Activated naive CD4-positive, alpha-beta T cell treated with anti-CD3 and anti-CD28 coated beads, Interleukin-2, amount 50 U/mL, for 16 hours (primary cell): ENCODE measurements around the gene CFAP92.
"Not testable (repeated sequence)": the region's sequence is repeated elsewhere in the genome, so short reads cannot be mapped to it uniquely, and the experiment has no call there.

Experiments used
- DNase-seq: peaks from one replicate; pipeline ENCODE4 v3.0.0-alpha.2; 2020

The CFAP92 gene

DNA sequence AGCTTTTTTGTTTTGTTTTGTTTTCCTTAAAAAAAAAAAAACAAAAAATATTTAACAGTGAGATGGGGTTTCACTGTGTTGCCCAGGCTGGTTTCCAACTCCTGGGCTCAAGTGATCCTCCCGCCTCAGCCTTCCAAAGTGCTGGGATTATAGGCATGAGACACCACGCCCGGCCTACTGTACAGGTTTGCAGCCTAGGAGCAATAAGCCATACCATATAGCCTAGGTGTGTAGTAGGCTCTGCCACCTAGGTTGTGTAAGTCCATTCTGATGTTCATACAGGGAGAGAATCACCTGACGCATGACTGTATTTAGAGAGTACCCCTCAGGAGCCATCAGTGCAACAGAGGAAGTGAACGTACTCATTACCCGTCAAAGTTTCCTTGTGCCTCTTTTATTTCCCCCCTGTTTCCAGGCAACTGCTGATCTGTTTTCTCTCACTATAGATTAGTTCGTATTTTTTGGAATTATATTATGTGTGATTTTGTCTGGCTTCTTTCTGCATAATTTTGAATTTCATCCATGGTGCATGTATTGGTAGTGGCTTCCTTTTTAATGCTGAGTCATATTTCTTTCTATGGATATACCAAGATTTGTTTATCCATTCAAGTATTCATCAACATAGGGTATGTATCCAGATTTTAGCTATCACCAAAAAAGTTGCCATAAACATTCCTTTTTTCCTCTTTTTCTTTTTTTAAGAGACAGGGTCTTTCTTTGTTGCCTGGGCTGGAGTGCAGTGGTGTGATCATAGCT lies 104.6 kb downstream of the CFAP92 start:
- no peak for DNase-seq

DNA sequence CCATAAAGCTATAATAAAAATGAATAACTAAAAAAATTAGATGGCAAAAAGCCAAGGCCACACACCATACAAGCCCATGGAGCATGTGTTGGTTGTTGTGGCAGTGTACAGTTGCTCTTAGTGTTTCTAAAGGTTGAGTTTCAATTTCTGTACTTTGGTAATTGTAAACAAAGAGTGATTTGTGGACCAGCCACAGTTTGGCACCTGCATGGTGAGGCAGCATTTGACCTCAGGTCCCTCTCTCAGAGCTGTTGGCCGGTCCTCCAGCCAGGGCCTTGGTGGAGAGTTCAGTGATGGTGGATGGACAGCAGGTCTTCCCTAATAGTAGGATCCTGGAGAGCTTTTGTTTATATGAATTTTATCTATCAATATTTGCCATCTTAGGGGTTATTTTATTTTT lies 108.9 kb downstream of the CFAP92 start:
- no peak for DNase-seq

DNA sequence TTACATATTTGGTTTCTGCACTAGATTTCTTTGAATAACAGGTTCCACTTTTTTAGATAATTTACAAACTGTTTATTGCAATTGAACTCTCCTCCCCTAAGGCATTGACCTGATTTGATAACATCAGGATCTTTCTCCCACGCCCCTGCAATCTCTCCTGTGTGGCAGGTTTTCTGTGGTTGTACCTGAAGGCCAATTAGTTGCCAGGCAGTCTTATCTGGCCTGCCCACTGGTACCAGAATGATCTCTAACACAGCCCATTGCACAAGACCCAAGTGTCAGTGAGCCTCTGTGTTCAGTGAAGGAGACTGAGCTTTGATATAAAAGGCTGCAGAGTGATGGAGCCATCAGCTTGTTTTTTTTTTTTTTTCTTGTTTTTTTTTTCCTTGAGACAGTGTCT lies 111.2 kb downstream of the CFAP92 start:
- no peak for DNase-seq

DNA sequence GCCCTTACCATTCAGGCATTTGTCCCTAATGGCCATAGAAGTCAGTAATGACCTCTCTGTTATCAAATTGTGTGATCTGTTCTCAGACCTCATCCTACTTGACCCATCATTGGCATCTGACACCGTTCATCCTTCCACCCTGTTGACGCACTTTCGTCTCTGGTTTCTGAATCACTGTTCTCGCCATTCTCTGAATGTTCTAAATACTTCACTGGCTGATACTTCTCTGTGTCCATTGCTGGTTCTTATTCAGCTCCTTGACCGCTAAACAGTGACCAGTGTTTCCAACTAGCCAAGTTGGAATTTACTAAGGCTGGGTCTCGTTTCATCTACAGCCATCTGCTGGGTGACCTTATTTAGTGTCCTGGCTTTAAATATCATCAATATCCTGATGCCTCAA lies 112.3 kb downstream of the CFAP92 start:
- no peak for DNase-seq

DNA sequence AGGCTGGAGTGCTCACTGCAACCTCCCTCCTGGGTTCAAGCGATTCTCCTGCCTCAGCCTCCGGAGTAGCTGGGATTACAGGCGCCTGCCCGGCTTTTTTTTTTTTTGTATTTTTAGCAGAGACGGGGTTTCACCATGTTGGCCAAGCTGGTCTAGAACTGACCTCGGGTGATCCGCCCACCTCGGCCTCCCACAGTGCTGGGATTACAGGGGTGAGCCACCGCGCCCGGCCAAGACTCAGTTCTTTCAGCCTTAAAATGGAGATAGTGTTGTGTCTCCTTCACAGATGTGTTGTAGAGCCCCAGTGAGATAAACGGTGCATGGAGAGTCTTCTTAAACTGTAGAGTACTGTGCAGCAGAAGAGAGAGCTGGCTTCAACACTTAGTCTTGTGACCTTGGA lies 113.4 kb downstream of the CFAP92 start:
- DNase-seq, result not testable (repeated sequence)

DNA sequence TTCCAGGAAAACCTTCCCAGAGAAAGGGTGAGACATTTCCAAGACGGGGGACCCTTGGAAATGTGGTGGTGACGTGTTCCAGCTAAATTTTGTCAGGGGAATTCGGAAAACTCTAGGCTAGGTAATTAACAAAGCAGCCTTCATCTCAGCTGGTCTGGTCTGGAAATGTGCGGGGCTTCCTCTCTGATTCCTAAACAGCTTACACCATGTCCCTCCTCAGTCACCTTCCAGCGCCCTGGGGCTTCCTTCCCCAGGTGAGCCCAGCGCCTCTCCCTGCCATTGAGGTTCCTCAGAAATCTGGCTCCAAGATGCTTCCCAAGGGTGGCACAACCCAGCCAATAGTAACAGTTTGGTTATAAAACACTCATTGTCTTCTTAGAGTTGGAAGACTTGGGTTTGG lies 113.9 kb downstream of the CFAP92 start:
- DNase-seq, result no peak

DNA sequence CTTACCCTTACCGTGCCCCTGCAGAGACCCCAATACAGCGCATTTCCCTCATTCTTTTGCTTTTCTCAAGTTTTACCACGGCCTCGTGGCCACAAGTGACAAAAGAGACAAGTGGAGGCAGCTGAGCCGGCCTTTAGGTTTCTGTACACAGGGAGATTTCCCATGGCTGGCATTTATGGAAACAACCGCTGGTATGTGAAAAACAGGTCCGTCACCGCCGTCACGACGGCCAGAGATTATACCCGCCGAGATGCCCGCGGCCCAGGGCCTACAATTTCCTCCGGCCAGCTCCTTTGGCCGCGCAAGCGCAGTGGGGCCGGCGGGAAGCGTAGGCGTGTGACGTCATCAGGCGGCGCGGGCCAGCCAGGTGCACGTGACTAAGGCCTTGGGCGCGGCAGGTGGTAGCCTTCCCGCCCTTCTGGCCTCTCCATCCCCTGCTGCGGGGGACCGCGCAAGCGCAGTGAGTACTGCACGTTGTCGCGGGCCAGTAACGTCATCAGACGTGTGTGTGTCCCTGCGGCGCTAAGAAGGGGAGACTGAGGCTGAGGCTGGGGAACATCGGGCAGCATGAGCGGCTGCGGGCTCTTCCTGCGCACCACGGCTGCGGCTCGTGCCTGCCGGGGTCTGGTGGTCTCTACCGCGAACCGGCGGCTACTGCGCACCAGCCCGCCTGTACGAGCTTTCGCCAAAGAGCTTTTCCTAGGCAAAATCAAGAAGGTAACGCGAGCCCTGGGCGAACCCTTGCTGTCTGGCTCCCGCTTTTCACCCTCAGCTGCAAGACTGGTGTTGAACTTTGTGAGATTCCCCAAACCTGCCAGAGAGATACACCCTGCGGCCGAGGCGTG lies 114.5 kb downstream of the CFAP92 start, which contains the start of gene ACAD9:
ACAD9 (plus strand) TSS at position 496 of the 845 bp plus-strand sequence; CDS start at position 568, 72 bp downstream.
- peak; percentile 97 for DNase-seq

DNA sequence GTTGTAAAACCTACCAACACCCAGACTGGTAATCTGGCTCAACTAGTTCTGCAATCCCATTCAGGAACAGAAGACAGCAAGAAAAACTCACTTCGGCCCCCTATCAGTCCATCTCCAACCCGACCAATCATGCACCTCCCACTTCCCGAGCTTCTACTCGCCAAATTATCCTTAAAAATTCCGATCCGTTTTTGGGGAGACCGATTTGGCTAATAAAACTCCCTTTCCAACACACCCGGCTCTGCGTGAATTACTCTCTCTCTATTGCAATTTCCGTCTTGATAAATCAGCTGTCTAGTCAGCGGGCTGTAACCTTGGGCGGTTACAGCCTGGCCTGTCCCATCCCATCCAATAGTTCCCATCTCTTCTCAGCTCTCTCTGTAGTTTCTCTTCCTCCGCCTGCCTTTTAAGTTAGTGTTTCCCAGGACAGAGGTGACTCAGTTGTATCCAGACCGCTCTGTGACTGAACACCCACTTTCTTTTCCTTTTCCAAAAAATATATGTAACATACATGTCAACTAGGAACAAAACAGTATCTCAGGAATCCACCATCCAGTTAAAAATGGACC lies 115.2 kb downstream of the CFAP92 start:
- DNase-seq, result no peak

DNA sequence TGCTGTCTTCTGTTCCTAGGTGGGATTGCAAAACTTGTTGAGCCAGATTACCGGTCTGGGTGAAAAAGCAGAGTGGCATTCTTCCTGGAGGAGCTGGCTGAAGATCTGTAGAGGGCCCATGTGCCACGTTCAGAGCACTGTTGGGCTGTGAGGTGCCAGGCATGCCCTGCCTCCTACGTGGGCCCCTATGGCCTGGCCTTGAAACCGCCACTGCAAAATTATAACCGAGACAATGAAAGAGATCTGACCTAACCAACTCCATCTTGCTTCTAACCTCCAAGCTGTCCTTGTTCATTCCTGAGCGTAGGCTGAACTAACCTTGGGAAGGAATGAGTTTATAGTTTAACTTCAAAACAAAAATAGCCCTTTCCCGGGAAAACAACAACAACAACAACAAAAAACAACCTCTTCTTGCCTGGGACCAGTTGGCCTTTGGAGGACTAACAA lies 115.8 kb downstream of the CFAP92 start:
- DNase-seq, result no peak

DNA sequence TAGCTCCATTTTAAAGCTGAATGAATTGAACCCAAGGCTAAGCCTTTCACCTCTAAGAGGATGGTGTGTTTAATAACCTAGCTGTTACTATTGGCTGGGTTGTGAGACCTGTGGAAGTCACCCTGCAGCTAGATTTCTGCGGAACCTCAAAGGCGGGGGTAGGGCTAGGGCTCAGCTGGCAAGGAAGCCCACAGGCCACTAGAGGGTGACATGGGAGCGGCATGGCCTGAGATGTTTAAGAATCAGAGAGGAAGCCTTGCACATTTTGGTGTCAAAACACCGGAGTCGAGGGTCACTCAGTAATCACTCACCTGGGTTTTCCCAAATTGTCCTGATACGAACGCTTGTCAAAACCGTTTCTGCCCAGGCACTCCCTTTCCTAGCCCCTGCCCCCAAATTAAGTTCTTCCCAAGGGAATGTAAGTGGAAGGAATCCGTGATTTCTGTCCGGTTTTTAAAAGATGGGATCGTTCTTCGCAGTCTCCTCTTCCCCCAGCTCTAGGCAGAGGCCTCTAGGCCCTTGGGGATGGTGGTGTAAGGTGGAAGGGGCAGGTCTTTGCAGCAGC lies 118.2 kb downstream of the CFAP92 start:
- peak; percentile 71 for DNase-seq

DNA sequence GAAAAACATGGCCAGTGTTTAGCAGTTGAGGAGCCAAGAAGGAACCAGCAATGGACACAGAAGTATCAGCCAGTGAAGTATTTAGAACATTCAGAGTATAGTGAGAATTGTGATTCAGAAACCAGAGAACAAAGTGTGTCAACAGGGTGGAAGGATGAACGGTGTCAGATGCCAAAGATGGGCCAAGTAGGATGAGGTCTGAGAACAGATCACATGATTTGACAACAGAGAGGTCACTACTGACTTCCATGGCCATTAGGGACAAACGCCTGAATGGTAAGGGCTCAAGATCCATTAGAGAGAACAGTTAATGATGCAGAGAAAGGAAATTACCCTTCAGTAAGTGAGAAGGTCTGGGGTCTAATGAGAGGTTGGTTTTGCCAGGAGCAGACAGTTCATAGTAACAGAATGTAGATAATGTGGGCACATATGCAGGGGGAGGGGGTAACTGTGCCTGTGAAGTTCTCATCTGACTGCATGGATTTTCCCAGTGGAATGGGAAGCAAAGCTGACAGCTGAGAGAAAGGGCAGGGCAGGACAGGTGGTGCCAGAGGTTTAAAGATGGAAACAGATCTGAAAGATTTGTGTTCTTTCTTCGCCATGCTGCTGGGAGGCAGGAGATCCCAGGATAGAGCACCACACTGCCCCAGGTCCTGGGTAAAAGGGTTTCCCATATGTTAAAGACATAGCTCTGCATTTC lies 119.2 kb downstream of the CFAP92 start:
- no peak for DNase-seq

DNA sequence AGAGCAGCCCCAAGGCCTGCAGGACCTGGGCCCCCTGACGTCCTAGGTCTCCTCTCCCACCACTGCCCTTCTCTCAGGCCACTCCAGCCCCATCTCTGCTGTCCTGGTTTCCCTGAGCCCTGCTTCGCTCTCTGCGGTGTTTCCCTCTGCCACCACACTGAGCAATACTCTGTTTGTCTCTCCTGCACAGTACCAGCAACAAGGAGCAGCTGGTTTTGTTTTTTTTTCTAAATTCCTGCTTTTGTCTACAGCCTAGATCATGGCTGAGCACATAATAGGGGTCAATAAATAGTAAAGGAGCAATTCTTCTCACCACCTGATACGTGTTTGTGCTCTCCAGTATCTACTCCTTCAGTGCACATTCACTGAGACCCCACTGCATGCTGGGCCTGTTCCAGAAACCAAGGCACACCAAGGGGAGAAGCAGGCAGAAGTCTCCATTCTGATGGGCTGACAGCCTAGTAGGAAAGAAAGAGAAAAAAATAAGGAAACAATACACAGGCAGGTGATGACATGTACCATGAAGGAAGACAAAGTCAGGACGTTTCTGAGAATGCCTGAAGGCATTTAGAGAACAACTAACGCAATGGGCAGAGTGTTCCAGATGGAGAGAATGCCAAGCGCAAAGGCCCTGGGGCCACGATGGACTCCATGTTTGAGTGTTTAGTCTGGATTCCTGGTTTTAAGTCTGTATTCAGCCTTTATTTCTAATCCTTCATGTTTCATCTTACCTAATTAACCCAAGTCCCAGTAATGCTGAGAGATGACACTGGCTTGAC lies 120.4 kb downstream of the CFAP92 start:
- no peak for DNase-seq

DNA sequence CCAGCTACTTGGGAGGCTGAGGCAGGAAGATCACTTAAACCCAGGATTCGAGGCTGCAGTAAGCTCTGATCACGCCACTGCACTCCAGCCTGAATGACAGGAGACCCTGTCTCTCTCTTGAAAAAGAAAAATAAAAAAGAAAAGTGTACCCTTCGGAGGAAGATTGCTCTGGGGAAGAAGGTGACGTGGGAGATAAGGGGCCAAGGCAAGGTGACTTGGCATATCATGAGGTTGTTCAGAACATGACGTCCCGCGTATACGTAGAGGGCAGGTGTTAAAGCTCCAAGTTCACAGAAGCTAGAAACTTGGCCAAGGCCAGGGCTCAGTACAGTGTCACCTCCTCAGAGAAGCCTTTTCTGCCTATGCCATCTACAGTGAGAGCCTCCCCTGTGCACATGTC lies 121.1 kb downstream of the CFAP92 start:
- DNase-seq, result no peak

DNA sequence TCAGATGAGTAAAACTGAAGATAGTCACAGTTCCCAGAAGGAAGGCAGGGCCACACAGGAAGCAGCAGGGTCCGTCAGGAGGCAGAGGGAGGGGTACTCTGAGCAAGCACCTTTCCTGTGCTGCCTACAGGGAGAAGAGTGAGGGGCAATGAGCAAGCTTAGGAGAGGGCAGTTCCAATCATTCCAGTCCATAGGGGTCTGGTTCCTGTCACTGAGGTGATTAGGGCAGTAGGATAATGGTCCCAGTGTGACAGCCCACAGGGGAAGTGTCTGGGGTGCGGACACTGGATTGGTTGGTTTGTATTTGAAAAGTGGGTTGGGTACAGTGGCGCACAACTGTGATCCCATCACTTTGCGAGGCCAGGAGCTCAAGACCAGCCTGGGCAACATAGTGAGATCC lies 121.6 kb downstream of the CFAP92 start:
- DNase-seq, result no peak

DNA sequence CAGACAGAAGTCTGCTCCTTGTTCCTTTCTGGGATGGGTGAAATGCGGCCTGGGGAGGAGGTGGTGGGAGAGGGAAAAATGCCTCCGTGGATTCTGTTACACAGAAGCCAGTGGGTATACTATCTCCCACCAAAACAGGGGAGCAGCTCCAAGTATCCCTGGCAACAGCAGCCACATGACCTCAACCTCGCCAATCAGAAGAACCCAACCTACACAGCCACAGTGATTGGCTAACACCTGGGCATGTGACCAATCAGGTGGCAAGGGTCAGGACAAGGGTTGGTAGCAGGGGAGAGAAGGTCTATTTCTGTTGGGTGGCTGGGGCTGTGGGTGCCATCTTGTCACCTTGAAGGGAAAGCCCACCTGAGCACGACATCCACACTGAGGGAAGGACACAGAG lies 123.5 kb downstream of the CFAP92 start:
- DNase-seq, result no peak

DNA sequence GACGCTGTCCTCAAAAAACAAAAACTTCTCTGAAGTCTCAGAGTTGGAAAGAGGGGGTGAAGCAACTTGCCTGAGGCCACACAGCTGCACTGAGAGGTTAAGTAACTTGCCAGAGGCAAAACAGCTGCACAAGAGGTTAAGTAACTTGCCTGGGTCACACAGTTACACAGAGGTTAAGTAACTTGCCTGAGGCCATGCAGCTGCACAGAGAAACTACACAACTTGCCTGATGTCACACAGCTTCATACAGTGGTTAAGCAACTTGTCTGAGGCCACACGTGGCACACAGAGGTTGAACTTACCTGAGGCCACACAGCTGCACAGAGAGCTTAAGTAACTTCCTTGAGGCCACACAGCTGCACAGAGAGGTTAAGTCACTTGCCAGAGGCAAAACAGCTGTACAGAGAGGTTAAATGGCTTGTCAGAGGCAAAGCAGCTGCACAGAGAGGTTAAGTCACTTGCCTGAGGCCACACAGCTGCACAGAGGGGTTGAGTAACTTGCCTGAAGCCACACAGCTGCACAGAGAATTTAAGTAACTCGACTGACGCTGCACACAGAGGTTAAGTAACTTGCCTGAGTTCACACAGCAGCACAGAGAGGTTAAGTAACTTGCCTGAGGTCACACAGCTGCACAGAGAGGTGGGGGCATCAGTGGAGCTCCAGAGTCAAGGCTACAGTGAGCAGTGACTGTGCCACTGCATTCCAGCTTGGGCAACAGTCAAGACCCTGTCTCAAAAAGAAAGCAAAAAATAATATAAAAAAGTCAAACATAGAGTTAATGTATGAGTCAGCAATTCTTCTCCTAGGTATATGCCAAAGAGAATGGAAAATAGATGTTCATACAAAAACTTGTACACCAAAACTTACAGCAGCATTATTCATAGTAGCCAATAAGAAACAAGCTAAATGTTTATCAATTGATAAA lies 126.4 kb downstream of the CFAP92 start:
- no peak for DNase-seq

DNA sequence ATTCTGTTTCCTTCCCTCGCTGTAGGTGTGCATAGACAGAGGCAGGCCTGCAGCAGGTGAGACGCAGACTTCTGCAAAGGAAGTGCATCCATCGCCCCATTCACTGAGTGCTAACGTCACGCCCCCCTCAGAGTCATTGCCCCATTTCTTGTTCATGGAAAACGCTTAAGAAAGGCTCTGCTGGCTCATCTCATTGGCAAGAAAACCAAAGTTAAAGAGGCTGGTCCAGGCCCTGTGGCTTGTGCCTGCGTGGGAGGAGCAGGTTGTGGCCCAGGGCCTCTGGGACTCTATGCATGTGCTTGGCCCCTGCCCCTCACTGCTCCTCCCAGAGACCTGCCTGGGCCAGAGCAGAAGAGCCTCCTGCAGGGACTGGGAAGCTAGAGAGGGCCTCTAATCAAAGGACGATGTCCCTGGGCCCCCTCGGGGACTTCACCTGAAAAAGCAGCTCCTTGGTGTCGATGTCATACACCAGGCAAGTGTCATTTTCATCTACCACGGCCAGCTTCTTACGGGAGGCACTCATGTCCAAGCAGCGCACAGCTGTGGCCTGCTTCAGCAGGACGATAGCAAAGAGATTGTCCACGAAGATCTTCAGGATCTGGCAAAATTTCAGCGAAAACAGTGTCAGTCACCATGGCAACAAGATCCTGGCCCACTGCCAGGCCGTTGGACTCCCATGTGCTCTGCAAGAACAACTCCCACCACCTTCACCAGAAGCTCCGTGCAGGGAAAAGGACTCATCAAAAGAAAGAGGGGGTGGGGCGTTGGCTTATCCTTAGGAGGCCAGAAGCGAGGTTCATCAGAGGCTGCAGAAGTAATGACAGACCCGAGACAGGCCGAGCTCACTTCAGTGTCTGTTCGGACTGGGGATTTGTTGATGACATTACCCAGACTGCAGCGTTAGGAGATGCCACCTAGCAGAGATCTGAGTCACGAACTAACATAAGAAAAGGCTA lies 128.7 kb downstream of the CFAP92 start:
- not testable (repeated sequence) for DNase-seq

DNA sequence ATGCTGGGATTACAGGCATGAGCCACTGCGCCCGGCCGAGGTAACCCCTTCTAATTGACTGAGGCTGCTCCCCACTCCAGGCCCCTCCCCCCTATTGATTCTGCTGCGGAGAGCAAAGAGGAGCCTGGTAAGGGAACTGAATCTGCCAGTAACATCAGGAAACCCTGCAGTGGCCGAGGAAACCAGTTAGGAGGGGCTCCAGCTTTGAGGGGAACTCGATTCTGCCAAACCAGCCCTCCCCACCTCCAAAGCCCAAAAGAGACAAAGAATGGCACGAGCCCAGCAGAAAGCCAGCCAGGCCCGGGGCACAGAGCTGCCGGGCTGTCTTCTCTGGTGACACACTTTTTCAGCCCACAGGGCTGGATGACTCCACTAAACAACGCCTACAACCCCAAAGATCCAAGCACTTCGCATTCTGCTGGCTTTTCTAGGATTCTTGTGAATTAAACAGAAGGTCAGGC lies 129.5 kb downstream of the CFAP92 start:
- no peak for DNase-seq

DNA sequence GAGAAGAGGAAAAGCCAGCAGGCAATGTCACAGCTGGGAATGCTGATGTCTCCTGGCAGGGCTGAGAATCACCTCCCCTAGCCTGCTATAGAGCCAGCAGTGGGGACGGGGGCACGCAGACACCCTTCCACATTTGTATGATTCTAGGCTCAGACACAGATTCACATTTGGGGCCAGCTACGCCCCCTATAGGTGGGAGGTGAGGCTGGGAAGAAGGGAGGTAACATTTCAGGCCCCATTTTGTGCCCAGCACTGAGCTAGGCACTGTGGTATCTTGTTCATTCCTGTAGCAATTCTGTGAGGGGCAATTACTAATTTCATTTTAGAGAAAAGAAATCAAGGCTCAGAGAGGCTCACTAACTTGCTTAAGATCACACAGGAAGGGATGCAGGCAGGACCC lies 130.3 kb downstream of the CFAP92 start:
- no peak for DNase-seq
